ENCODE data around the gene SP1. TPM values are rescaled to one million over a fixed set of nuclear protein-coding genes. Genes with fewer than 3 reads are reported as not detected.
"Not testable (repeated sequence)": the region's sequence is repeated elsewhere in the genome, so short reads cannot be mapped to it uniquely, and the experiment has no call there.

The SP1 gene
- total RNA-seq, 1 experiment from 2014 or later = 83.3 TPM

- Mint-ChIP-seq H3K4me1 (ENCODE audit: low read depth, unreplicated experiment) (peaks cover 22% of the 10 kb centered on the region), H3K9me3 (ENCODE audit: unreplicated experiment) (no peaks in the 10 kb centered on the region), H3K27me3 (ENCODE audit: insufficient read depth, unreplicated experiment) (no peaks in the 10 kb centered on the region), H3K36me3 (ENCODE audit: insufficient read depth, unreplicated experiment) (peaks cover 5% of the 10 kb centered on the region), H3K4me3 (ENCODE audit: unreplicated experiment) (no peak overlapping the region), H3K27ac (ENCODE audit: unreplicated experiment) (no peak overlapping the region)
- ChIA-PET CTCF (interaction anchor here (0.6 to 1.5 kb wide), 5 partner anchors 66 to 651 kb away, joined by 4 to 6 read pairs (median 5); partner anchors contain the start of gene AAAS), POLR2A (interaction anchor here (0.5 to 0.7 kb wide), 2 partner anchors 55 to 275 kb away, joined by 3 to 5 read pairs; no protein-coding TSS in a partner anchor)
- H3K4me3 ChIP-seq (ENCODE audit: low read depth, low read length) = no peak overlapping the region
- DNase-seq = no peak
- TF ChIP-seq, protein P1, sequence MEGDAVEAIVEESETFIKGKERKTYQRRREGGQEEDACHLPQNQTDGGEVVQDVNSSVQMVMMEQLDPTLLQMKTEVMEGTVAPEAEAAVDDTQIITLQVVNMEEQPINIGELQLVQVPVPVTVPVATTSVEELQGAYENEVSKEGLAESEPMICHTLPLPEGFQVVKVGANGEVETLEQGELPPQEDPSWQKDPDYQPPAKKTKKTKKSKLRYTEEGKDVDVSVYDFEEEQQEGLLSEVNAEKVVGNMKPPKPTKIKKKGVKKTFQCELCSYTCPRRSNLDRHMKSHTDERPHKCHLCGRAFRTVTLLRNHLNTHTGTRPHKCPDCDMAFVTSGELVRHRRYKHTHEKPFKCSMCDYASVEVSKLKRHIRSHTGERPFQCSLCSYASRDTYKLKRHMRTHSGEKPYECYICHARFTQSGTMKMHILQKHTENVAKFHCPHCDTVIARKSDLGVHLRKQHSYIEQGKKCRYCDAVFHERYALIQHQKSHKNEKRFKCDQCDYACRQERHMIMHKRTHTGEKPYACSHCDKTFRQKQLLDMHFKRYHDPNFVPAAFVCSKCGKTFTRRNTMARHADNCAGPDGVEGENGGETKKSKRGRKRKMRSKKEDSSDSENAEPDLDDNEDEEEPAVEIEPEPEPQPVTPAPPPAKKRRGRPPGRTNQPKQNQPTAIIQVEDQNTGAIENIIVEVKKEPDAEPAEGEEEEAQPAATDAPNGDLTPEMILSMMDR (IDR thresholded peaks at IDR 0.05; ENCODE audit: insufficient read depth in 1 of 2, low read depth in 1 of 2, low read length in 1 of 2, severe bottlenecking in 1 of 2, unreplicated experiment in 1 of 2) = no peak
- peaks cover 12% of the 10 kb centered on the region for H3K4me1 ChIP-seq
- no peaks in the 10 kb centered on the region for H3K36me3 ChIP-seq (ENCODE audit: control insufficient read depth, insufficient read depth, low read length)
- H3K27me3 ChIP-seq (replicated peaks; ENCODE audit: control insufficient read depth, insufficient read depth, low read length) = no peaks in the 10 kb centered on the region
- intact Hi-C loops (cut with micrococcal nuclease; ENCODE audit: unreplicated experiment) = no loop called here
- no TSS peak for BruUV-seq (replicated peaks)
- H3K9me3 ChIP-seq = no peaks in the 10 kb centered on the region
These were observed 38.2 kb downstream of the SP1 start for GRCh38 chr12:53418221-53418620.

DNA sequence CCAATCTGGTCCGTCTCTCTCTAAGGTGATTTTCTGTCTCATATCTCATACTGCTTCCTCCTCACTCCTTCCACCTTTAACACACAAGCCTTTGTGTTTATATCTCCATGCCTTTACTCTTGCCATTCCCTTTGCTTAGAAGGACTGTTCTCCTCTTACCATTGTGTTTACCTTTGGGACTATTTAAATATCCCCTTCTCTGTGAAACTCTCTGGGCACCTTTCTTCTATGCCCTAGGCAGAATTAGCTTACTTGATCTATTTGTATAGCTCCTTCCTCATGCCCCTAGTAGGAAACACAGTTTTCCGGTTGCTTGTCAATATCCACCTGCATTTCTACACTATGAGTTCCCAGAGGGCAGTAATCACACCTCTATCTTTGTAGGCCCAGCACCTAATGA is 39.8 kb downstream of the SP1 start:
- ChIA-PET POLR2A (interaction anchor here (0.7 kb wide), 1 partner anchor 36 kb away, joined by 6 read pairs; no protein-coding TSS in a partner anchor), CTCF (interaction anchor here (0.7 to 3.0 kb wide), 2 partner anchors 40 to 98 kb away, joined by 3 to 29 read pairs; partner anchors contain the start of genes AAAS and SP1)
- H3K27me3 Mint-ChIP-seq (ENCODE audit: insufficient read depth, unreplicated experiment) = no peaks in the 10 kb centered on the region
- no peak for DNase-seq
- H3K36me3 Mint-ChIP-seq (ENCODE audit: insufficient read depth, unreplicated experiment) = peaks cover 5% of the 10 kb centered on the region
- Histone ChIP-seq H3K36me3 (ENCODE audit: control insufficient read depth, insufficient read depth, low read length) (no peaks in the 10 kb centered on the region), H3K9me3 (no peaks in the 10 kb centered on the region), H3K4me1 (peaks cover 14% of the 10 kb centered on the region), H3K27me3 (replicated peaks; ENCODE audit: control insufficient read depth, insufficient read depth, low read length) (no peaks in the 10 kb centered on the region), H3K4me3 (ENCODE audit: low read depth, low read length) (no peak overlapping the region)
- H3K4me1 Mint-ChIP-seq (ENCODE audit: low read depth, unreplicated experiment) = peaks cover 22% of the 10 kb centered on the region
- no peaks in the 10 kb centered on the region for H3K9me3 Mint-ChIP-seq (ENCODE audit: unreplicated experiment)
- intact Hi-C loops (cut with micrococcal nuclease; ENCODE audit: unreplicated experiment) = no loop called here
- no peak overlapping the region for H3K4me3 Mint-ChIP-seq (ENCODE audit: unreplicated experiment)
- H3K27ac Mint-ChIP-seq (ENCODE audit: unreplicated experiment) = no peak overlapping the region
- TF ChIP-seq, protein P1 (IDR thresholded peaks at IDR 0.05; ENCODE audit: insufficient read depth in 1 of 2, low read depth in 1 of 2, low read length in 1 of 2, severe bottlenecking in 1 of 2, unreplicated experiment in 1 of 2) = no peak
- no TSS peak for BruUV-seq (replicated peaks)

DNA sequence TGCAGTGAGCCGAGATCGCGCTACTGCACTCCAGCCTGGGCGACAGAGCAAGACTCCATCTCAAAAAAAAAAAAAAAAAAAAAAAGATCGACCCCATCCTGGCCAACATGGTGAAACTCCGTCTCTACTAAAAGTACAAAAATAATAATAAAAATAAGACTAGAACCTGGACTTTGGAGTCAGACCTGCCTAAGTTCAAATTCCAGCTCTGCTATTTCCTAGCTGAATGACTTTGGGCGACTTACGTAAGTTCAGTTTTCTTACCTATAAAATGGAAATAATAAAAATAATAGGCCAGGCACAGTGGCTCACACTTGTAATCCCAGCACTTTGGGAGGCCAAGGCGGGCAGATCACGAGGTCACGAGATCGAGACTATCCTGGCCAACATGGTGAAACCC is 42.3 kb downstream of the SP1 start:
- CTCF ChIA-PET = interaction anchor here (0.6 to 3.7 kb wide), 8 partner anchors 10 to 101 kb away, joined by 3 to 94 read pairs (median 14); partner anchors contain the start of genes AAAS, NPFF, PRR13 and SP1
- intact Hi-C loops (cut with micrococcal nuclease; ENCODE audit: unreplicated experiment); POLR2A ChIA-PET: not testable (repeated sequence)

More for the DNA sequence above, 42.3 kb downstream of the SP1 start:
- not testable (repeated sequence) for H3K4me3 ChIP-seq (ENCODE audit: low read depth, low read length); H3K36me3 ChIP-seq (ENCODE audit: control insufficient read depth, insufficient read depth, low read length); BruUV-seq (replicated peaks); H3K27ac Mint-ChIP-seq (ENCODE audit: unreplicated experiment); DNase-seq; H3K9me3 ChIP-seq; H3K27me3 ChIP-seq (replicated peaks; ENCODE audit: control insufficient read depth, insufficient read depth, low read length); H3K36me3 Mint-ChIP-seq (ENCODE audit: insufficient read depth, unreplicated experiment); H3K27me3 Mint-ChIP-seq (ENCODE audit: insufficient read depth, unreplicated experiment); H3K9me3 Mint-ChIP-seq (ENCODE audit: unreplicated experiment); H3K4me3 Mint-ChIP-seq (ENCODE audit: unreplicated experiment)
- peaks cover 15% of the 10 kb centered on the region for H3K4me1 ChIP-seq
- peaks cover 28% of the 10 kb centered on the region for H3K4me1 Mint-ChIP-seq (ENCODE audit: low read depth, unreplicated experiment)
